Activated naive CD8-positive, alpha-beta T cell (primary cell): ENCODE results near the gene OOSP1.
"Not testable (repeated sequence)": the region's sequence is repeated elsewhere in the genome, so short reads cannot be mapped to it uniquely, and the experiment has no call there.

Source experiments
- H3K27ac Mint-ChIP-seq: one replicate; pipeline ENCODE4 v1.8.0; 2021; ENCODE audit warnings: mixed read lengths
- H3K27me3 Mint-ChIP-seq: one replicate; pipeline ENCODE4 v1.8.0; 2021; ENCODE audit warnings: mixed read lengths
- H3K36me3 Mint-ChIP-seq: one replicate; pipeline ENCODE4 v1.8.0; 2021; ENCODE audit warnings: mixed read lengths
- H3K4me1 Mint-ChIP-seq: one replicate; pipeline ENCODE4 v1.8.0; 2021; ENCODE audit warnings: low read depth, mixed read lengths
- H3K4me3 Mint-ChIP-seq: one replicate; pipeline ENCODE4 v1.8.0; 2021; ENCODE audit warnings: mild to moderate bottlenecking, mixed read lengths
- H3K9me3 Mint-ChIP-seq: one replicate; pipeline ENCODE4 v1.8.0; 2021; ENCODE audit warnings: low read depth, mixed read lengths

The OOSP1 gene, protein sequence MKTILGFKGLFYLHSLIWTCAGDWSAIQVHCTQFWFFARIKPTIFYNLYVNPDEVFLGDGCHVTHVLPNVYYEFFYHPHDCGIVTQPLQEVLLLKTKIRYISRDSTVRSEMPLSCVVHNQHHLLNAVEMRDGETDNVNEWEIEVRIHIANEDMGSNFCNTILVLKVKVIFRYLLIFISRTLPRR

DNA sequence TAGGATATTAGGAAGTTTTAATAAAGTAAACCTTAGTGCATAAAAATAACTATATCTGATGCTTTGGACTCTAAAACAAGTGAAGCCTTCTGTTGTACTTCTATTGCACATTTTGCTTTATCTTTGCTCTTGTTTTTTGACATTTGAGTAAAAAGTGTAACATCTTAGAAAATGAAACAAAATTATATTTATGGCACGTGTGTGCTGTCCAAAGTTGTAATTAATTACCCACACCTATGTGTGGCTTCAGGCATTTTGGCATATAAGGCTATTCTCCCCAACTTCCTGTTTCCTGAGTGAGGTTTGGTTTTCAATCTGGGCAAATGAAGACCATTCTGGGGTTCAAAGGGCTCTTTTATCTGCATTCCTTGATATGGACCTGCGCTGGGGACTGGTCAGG is at the start of gene OOSP1:
OOSP1 (plus strand) TSS at position 301 of the 400 bp plus-strand sequence; CDS start at position 324, 23 bp downstream.
- no peak within 1 kb of the TSS for H3K27ac Mint-ChIP-seq
- H3K36me3 Mint-ChIP-seq = no peaks in the 10 kb centered on the region
- peaks cover 15% of the 10 kb centered on the region for H3K27me3 Mint-ChIP-seq
- H3K4me1 Mint-ChIP-seq = no peaks in the 10 kb centered on the region
- H3K4me3 Mint-ChIP-seq = no peak within 1 kb of the TSS
- no peaks in the 10 kb centered on the region for H3K9me3 Mint-ChIP-seq

DNA sequence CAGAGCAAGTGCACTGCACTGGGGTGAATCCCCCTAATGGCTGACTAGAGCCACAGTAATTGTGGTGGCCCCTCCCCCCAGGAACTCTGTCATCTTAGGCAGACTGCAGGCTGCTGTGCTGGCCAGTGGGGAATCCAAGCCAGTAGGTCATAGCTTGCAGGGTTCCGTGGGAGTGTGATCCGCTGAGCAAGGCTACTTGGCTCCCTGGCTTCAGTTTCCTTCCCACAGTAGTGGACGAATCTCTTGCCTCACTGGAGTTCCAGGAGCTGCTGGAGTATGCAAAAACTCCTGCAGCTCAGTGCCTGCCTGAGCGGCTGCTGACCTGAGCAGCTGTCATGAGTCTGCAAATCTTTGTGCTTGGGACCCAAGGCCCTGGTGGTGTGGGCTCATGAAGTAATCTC is 46.5 kb upstream of the OOSP1 start:
- Mint-ChIP-seq H3K36me3 (peaks cover 10% of the 10 kb centered on the region), H3K27ac (no peak overlapping the region), H3K27me3 (peaks cover 9% of the 10 kb centered on the region), H3K4me1 (no peaks in the 10 kb centered on the region), H3K4me3 (no peak overlapping the region), H3K9me3 (peaks cover 27% of the 10 kb centered on the region)

DNA sequence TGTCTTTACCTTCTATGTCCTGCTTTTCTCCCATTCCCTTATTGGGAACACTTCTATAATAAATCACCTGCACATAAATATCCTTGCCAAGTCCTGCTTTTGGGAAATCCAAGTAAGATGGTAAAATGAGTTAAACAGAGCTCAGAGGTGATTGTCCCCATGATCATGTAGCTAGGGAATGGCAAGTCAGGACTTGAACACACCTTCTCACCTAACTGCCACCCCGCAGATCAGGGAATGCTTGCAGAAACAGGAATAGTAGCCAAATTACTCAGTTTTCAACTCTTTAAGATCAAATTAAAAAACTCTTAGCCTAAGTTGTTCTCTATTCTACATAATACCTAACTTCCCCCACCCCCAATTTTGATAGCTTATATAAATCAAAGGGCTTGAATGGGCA is 43.6 kb upstream of the OOSP1 start:
- Mint-ChIP-seq H3K4me1 (no peaks in the 10 kb centered on the region), H3K36me3 (peaks cover 3% of the 10 kb centered on the region), H3K27ac (no peak overlapping the region), H3K27me3 (peaks cover 5% of the 10 kb centered on the region), H3K4me3 (no peak overlapping the region), H3K9me3 (peaks cover 13% of the 10 kb centered on the region)

DNA sequence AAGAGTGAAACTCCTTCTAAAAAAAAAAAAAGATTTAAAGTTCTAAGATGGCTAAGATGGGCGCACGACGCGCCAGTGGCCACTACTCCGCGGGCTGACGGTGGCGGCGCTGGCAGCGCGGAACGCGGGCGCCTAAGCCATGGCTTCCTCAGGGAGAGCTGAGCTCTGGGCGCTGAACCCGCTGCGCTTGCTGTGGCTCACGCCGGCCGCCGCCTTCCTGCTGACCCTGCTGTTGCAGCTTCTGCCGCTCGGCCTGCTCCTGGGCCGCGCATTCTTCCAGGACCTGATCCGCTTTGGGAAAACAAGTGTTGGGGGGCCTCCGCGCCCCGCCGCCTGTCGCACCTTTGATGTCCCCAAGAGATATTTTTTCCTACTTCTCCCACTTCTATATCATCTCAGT is 40.2 kb upstream of the OOSP1 start:
- H3K4me3 Mint-ChIP-seq = no peak overlapping the region

DNA sequence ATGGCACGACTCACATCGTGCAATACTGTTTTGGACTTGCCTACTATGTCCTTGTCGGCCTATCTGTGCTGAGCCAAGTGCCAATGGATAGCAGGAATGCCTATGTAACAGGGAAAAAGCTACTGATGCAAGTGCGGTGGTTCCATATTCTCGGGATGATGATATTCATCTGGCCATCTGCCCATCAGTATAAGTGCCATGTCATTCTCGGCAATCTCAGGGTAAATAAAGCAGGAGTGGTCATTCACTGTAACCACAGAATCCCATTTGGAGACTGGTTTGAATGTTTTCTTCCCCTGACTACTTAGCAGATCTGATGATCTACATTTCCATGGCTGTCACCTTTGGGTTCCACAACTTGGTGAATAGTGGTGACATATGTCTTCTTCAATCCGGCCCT is 39.6 kb upstream of the OOSP1 start:
- no peak overlapping the region for H3K4me3 Mint-ChIP-seq
- H3K4me1 Mint-ChIP-seq = no peaks in the 10 kb centered on the region
- H3K27ac Mint-ChIP-seq = no peak overlapping the region
- H3K36me3 Mint-ChIP-seq = no peaks in the 10 kb centered on the region
- H3K27me3 Mint-ChIP-seq = peaks cover 2% of the 10 kb centered on the region
- no peaks in the 10 kb centered on the region for H3K9me3 Mint-ChIP-seq

More for the DNA sequence above, 40.2 kb upstream of the OOSP1 start:
- peaks cover 3% of the 10 kb centered on the region for H3K27me3 Mint-ChIP-seq
- no peak overlapping the region for H3K27ac Mint-ChIP-seq
- H3K9me3 Mint-ChIP-seq = no peaks in the 10 kb centered on the region
- no peaks in the 10 kb centered on the region for H3K4me1 Mint-ChIP-seq
- H3K36me3 Mint-ChIP-seq = no peaks in the 10 kb centered on the region

DNA sequence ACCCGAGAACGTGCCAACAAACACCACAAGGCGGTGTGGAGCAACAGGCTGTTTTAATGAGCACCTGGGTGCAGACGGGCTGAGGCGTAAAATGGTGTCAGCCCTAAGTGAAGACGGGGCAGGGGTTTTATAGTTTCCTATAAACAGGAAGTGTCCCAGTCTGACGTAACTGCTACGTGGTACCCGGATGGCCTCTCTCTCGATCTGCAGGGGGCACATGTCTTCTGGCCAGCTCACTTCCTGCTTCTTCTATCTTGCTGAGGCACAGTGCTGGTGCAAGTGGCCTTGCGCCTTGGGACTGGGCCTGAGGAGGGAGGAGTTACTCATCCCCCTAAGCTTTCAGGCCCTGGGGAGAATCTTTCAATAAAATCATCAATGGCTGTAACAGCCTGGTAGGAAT is 38.7 kb upstream of the OOSP1 start:
- Mint-ChIP-seq H3K27ac (no peak overlapping the region), H3K4me3 (no peak overlapping the region), H3K4me1 (no peaks in the 10 kb centered on the region), H3K9me3 (no peaks in the 10 kb centered on the region), H3K36me3 (no peaks in the 10 kb centered on the region), H3K27me3 (no peaks in the 10 kb centered on the region)

DNA sequence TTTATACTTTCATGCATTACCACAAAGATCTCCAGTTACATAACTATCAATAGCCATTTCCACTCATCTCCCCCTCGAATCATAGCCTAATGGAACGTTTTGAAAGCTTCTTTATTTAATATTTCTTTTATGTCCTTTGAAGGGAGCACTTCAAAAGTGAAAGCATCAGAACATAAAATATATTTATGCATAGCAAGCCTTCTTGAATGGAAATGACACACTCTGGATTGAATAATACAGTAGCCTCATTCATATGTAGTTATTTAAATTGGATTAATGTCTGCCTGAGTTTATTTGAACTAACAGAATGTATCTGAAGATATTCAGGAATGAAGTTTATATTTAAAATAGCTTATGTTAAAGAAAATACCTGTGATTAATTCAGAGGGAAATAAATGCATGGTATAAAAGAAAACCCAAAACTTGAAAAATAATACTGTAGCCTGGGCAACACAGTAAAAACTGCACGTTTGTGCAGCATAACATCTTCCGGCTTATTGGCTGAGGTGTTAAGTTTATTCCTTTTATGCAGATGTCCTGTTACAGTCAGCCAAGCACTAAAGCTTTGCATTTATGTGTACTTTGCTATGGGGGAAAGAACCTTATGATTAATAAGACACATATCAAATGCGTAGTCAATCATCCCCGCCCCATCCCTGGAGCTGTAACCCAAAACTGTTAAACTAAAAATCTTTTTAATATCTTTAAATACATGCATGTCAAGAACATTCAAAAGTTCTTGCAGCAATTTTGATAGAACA is 37.7 kb upstream of the OOSP1 start:
- Mint-ChIP-seq H3K27ac (no peak overlapping the region), H3K27me3 (no peaks in the 10 kb centered on the region), H3K36me3 (no peaks in the 10 kb centered on the region), H3K4me3 (no peak overlapping the region), H3K4me1 (no peaks in the 10 kb centered on the region), H3K9me3 (no peaks in the 10 kb centered on the region)

DNA sequence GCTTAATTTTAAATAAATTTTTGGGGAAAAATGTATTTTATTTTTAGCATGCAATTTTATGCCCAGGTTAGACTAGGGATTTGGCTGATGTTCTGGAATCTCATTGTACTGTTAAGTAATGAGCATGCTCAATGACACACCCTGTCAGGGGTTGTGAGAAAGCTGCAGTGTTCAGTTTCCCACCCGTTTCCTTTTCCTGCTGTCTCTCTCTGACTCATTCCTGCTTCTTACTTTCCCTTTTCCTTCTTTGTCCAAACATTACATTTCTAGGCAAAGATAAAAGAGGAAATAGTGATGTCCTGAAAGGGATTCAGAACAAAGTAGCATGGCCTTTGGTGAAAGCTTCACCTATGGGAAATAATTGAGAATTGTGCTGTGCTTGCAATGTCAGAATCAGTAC is 36.9 kb upstream of the OOSP1 start:
- Mint-ChIP-seq H3K9me3 (no peaks in the 10 kb centered on the region), H3K4me1 (no peaks in the 10 kb centered on the region), H3K27ac (no peak overlapping the region), H3K36me3 (no peaks in the 10 kb centered on the region), H3K27me3 (no peaks in the 10 kb centered on the region), H3K4me3 (no peak overlapping the region)

DNA sequence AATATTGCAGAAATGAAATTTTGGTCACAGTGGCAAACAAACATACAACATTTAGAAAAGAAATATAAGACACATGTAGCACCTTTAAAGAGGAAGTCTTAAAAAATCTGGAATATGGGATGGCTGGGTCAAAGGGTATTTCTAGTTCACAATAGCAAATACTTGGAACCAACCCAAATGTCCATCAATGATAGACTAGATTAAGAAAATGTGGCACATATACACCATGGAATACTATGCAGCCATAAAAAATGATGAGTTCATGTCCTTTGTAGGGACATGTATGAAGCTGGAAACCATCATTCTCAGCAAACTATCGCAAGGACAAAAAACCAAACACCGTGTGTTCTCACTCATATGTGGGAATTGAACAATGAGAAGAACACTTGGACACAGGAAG is 34.7 kb upstream of the OOSP1 start:
- not testable (repeated sequence) for H3K27me3 Mint-ChIP-seq, H3K36me3 Mint-ChIP-seq, H3K27ac Mint-ChIP-seq, H3K4me1 Mint-ChIP-seq, H3K9me3 Mint-ChIP-seq, H3K4me3 Mint-ChIP-seq

DNA sequence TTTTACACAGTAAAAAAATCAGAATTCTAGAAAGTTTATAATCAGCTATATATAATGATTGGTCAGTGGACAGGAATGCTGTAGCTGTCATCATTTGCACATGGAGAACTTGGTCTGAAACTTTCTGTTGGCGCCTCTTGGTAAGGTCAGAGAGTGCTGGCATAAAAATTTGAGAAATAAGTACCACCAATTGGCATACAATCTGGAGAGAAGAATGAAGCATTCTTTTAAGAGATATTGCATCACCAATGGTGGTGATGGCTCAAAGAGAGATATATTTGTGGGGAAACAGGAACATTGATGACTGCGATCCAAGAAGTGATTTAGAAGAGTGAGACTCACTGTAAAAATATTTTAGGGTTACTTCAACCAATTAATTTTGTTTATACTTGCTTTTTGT is 19.8 kb upstream of the OOSP1 start:
- Mint-ChIP-seq H3K27me3 (peaks cover 9% of the 10 kb centered on the region), H3K9me3 (peaks cover 24% of the 10 kb centered on the region), H3K36me3 (peaks cover 13% of the 10 kb centered on the region), H3K27ac (no peak overlapping the region), H3K4me3 (no peak overlapping the region), H3K4me1 (no peaks in the 10 kb centered on the region)

DNA sequence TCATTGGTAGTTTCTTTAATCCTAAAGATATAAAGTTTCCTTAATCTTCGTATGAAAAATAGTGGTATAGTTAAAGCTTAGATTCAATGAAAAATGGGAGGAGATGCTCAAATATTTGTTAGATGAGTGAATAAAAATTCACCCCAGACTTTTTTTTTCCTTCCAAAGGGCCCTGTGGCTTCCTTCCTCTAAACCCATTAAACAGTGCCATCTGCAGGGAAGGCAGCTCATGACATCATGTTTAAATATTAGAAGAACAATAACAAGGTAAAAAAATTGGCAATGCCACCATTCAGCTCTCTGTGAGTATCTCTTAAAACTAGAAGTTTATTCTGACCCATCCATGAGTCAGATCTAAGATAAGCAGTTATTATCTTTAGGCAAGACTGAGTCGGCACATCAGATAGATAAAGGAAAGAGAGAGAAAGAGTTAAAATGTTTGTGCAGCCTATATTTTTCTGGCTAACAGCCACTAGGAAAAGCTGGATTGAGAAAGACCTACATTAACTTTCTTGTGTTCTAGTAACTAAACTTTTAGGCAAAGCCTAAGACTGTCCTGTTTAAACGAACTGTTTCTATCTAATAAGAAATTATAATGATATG is 19.1 kb upstream of the OOSP1 start:
- H3K36me3 Mint-ChIP-seq = peaks cover 13% of the 10 kb centered on the region
- H3K4me3 Mint-ChIP-seq = no peak overlapping the region
- H3K27me3 Mint-ChIP-seq = peaks cover 7% of the 10 kb centered on the region
- no peaks in the 10 kb centered on the region for H3K4me1 Mint-ChIP-seq
- peaks cover 24% of the 10 kb centered on the region for H3K9me3 Mint-ChIP-seq
- H3K27ac Mint-ChIP-seq = no peak overlapping the region

DNA sequence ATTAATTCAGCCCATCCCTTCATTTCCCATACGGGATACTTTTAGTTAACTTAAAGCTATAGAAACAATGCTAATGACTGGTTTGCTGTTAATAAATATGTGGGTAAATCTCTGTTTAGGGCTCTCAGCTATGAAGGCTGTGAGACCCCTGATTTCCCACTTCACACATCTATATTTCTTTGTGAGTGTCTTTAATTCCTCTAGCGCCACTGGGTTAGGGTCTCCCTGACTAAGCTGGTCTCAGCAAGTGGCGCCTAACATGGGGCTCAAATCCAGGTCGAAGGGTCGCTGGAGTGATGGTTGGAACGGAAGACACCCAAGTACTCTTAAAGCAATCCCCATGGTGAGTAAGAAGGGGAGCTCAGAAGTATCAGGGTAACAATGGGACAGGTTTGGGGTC is 14.4 kb upstream of the OOSP1 start:
- Mint-ChIP-seq H3K36me3 (peaks cover 20% of the 10 kb centered on the region), H3K27me3 (peaks cover 4% of the 10 kb centered on the region), H3K4me1 (no peaks in the 10 kb centered on the region), H3K27ac (no peak overlapping the region), H3K4me3 (no peak overlapping the region), H3K9me3 (peaks cover 37% of the 10 kb centered on the region)

DNA sequence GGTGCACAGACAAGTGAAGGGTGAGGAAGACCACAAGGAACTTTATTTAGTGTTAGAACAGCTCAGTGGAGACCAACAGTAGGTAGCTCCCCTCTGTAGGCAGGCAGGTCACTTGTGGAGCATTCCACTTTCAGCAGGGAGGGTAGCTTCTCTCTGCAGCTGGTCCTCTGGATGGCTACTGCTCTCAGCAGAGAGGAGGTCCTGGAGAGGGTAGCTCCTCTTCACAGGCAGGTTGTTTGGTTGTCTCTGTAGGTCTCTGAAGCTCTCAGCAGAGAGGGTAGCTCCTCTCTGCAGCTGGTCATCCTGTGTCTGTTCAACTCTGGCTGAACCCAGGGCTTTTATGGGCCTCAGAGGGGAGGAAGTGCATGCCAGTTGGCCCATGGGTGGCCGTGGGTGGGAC is 6.5 kb upstream of the OOSP1 start:
- H3K36me3 Mint-ChIP-seq = peaks cover 9% of the 10 kb centered on the region
- no peak overlapping the region for H3K4me3 Mint-ChIP-seq
- peaks cover 4% of the 10 kb centered on the region for H3K27me3 Mint-ChIP-seq
- no peaks in the 10 kb centered on the region for H3K4me1 Mint-ChIP-seq
- H3K27ac Mint-ChIP-seq = no peak overlapping the region
- H3K9me3 Mint-ChIP-seq = peaks cover 15% of the 10 kb centered on the region

DNA sequence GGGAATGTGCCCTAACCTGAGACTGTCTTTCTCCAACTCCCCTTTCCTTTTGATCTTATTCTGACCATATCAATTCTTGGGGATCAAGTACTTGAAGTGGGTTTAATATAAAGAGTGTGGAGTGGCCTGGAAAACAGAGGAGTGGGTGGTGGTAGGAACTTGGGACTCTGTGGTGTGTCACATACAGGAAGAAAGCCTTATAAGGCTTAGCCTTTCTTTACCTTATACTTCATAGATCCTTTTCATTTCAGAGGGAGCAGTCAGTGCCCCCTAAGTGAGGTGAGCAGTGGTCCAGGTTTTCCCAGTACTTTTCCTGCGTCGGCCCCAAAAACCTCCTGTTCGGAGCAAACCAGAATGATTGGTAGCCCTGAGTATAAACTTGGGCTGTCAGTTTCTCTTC is 486 bp downstream of the OOSP1 start:
- Mint-ChIP-seq H3K27me3 (peaks cover 15% of the 10 kb centered on the region), H3K36me3 (no peaks in the 10 kb centered on the region), H3K4me1 (no peaks in the 10 kb centered on the region), H3K4me3 (no peak overlapping the region), H3K27ac (no peak overlapping the region), H3K9me3 (no peaks in the 10 kb centered on the region)

DNA sequence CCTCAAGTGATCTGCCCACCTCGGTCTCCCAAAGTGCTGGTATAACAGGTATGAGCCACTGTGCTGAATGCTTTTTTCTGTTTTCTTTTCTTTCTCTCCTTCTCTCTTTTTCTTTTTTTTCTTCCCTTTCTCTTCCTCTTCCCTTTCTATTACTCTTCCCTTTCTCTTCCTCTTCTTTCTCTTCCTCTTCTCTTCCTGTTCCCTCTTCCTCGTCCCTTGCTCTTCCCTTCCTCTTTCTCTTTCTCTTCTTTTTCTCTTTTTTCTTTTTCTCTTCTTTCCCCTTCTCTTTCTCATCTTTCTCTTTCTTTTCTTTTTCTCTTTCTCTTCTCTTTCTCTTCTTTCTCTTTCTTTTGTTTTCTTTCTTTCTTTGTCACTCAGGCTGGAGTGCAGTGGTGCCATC is 1.2 kb downstream of the OOSP1 start:
- no peaks in the 10 kb centered on the region for H3K9me3 Mint-ChIP-seq
- no peak overlapping the region for H3K4me3 Mint-ChIP-seq
- no peak overlapping the region for H3K27ac Mint-ChIP-seq
- peaks cover 15% of the 10 kb centered on the region for H3K27me3 Mint-ChIP-seq
- H3K36me3 Mint-ChIP-seq = no peaks in the 10 kb centered on the region
- H3K4me1 Mint-ChIP-seq = no peaks in the 10 kb centered on the region
